ENCODE data around the gene SETD5. TPM values are rescaled to one million over a fixed set of nuclear protein-coding genes. Genes with fewer than 3 reads are reported as not detected.

The SETD5 gene
- total and polyA plus RNA-seq, 2 experiments from 2014 or later = 143 to 172 TPM

DNA sequence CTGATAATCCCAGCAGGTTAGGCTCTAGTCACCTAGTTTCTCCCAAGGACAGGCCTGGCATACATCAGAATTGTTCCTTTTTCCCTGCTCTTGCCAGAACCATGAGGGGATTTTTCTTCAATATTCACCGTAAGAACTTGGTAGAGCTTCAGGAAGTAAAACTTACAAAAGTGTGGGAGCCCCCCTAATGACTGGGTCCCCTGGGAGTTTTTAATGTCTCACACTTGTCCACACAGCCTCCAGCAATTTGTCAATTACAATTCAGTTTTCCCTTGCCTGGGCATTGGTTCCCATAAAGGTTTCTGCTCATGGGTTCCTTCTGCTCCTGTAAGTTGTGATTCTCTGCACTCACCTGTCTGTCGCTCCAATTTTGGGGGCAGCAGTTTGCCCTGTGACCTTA is 127.7 kb downstream of the SETD5 start:
- Mint-ChIP-seq H3K4me3 (no peak overlapping the region), H3K27ac (no peak overlapping the region), H3K9me3 (peaks cover 12% of the 10 kb centered on the region), H3K36me3 (ENCODE audit: low read depth) (peaks cover 10% of the 10 kb centered on the region; the same call in 2 of the 3 replicates), H3K4me1 (no peaks in the 10 kb centered on the region), H3K27me3 (ENCODE audit: insufficient read depth, low read depth, poor library complexity) (no peaks in the 10 kb centered on the region)
- no peaks in the 10 kb centered on the region for H3K9me2 ChIP-seq (ENCODE audit: insufficient read depth)
- H3K79me2 ChIP-seq (replicated peaks; ENCODE audit: insufficient read depth) = no peaks in the 10 kb centered on the region
- H3K4me1 ChIP-seq (ENCODE audit: insufficient read depth) = no peaks in the 10 kb centered on the region
- TF ChIP-seq, protein P1, sequence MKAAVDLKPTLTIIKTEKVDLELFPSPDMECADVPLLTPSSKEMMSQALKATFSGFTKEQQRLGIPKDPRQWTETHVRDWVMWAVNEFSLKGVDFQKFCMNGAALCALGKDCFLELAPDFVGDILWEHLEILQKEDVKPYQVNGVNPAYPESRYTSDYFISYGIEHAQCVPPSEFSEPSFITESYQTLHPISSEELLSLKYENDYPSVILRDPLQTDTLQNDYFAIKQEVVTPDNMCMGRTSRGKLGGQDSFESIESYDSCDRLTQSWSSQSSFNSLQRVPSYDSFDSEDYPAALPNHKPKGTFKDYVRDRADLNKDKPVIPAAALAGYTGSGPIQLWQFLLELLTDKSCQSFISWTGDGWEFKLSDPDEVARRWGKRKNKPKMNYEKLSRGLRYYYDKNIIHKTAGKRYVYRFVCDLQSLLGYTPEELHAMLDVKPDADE (IDR thresholded peaks at IDR 0.05) = no peak
- no peak for TF ChIP-seq EZH2phosphoT487 (IDR thresholded peaks at IDR 0.05; ENCODE audit: unreplicated experiment)
- TF ChIP-seq CREB1 (CRISPR knock-in tag; IDR thresholded peaks at IDR 0.05; ENCODE audit: low read depth) = no peak
- no peak for TF ChIP-seq EZH2 (IDR thresholded peaks at IDR 0.05; ENCODE audit: low read depth, unreplicated experiment)
- TF ChIP-seq ZNF331 (CRISPR knock-in tag; IDR thresholded peaks at IDR 0.05; ENCODE audit: low read depth) = no peak
- TF ChIP-seq, protein P2, sequence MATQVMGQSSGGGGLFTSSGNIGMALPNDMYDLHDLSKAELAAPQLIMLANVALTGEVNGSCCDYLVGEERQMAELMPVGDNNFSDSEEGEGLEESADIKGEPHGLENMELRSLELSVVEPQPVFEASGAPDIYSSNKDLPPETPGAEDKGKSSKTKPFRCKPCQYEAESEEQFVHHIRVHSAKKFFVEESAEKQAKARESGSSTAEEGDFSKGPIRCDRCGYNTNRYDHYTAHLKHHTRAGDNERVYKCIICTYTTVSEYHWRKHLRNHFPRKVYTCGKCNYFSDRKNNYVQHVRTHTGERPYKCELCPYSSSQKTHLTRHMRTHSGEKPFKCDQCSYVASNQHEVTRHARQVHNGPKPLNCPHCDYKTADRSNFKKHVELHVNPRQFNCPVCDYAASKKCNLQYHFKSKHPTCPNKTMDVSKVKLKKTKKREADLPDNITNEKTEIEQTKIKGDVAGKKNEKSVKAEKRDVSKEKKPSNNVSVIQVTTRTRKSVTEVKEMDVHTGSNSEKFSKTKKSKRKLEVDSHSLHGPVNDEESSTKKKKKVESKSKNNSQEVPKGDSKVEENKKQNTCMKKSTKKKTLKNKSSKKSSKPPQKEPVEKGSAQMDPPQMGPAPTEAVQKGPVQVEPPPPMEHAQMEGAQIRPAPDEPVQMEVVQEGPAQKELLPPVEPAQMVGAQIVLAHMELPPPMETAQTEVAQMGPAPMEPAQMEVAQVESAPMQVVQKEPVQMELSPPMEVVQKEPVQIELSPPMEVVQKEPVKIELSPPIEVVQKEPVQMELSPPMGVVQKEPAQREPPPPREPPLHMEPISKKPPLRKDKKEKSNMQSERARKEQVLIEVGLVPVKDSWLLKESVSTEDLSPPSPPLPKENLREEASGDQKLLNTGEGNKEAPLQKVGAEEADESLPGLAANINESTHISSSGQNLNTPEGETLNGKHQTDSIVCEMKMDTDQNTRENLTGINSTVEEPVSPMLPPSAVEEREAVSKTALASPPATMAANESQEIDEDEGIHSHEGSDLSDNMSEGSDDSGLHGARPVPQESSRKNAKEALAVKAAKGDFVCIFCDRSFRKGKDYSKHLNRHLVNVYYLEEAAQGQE (IDR thresholded peaks at IDR 0.05; ENCODE audit: unreplicated experiment) = no peak
- TF ChIP-seq POLR2AphosphoS5 (IDR thresholded peaks at IDR 0.05; ENCODE audit: low read depth) = no peak
- TF ChIP-seq ZNF462 (CRISPR knock-in tag; IDR thresholded peaks at IDR 0.05) = no peak
- TF ChIP-seq NANOG (IDR thresholded peaks at IDR 0.05; ENCODE audit: borderline replicate concordance) = no peak
- no peak for TF ChIP-seq JUNB (IDR thresholded peaks at IDR 0.05; ENCODE audit: unreplicated experiment)
- TF ChIP-seq STAT1 (IDR thresholded peaks at IDR 0.05; ENCODE audit: unreplicated experiment) = no peak
- DNase-seq (ENCODE audit: low spot score) (no peak), ATAC-seq (no peak)
- no peak overlapping the region for H3K4me3 ChIP-seq
- no peaks in the 10 kb centered on the region; the same call in 1 of the 2 replicates for H4K20me1 ChIP-seq (replicated peaks; ENCODE audit: insufficient read depth)
- H2AFZ ChIP-seq = no peak overlapping the region
- H3K27me3 ChIP-seq (ENCODE audit: insufficient read depth) = no peaks in the 10 kb centered on the region
- no peaks in the 10 kb centered on the region for H3K36me3 ChIP-seq (ENCODE audit: insufficient read depth)
- H3K27ac ChIP-seq (ENCODE audit: low read depth) = no peak overlapping the region
- H3K4me2 ChIP-seq = no peak overlapping the region
- no peaks in the 10 kb centered on the region for H3F3A ChIP-seq (replicated peaks; ENCODE audit: low read depth)

All from GM23338 (cell line).